Natural killer cell treated with Interleukin-12 subunit alpha and Interleukin-12 subunit beta and Interleukin-15 and Interleukin-18, amount 100 ng/mL, for 72 hours (primary cell): ENCODE results near the gene KCNE5. TPM values are rescaled to one million over a fixed set of nuclear protein-coding genes. Genes with fewer than 3 reads are reported as not detected.
"Not testable (repeated sequence)": the region's sequence is repeated elsewhere in the genome, so short reads cannot be mapped to it uniquely, and the experiment has no call there.

Experiments used
- ATAC-seq, 2 donors: fragments of 150-1000 bp; cut with Tn5 transposase in 1 of 2; sonication (Bioruptor Pico), chemical (Tn5 transposase) in 1 of 2; 2 replicates each; pipeline ENCODE4 v1.10.0; 2021
- DNase-seq: peaks from one replicate; pipeline ENCODE4 v3.0.0; 2022; ENCODE audit warnings: low spot score
- H3K27ac Mint-ChIP-seq, 2 donors: 1 replicate in 1 of 2; 2 replicates in 1 of 2; pipeline ENCODE4 v1.8.0; 2022; ENCODE audit warnings: mixed read lengths in 2 of 2, mild to moderate bottlenecking in 1 of 2, moderate library complexity in 1 of 2
- H3K27me3 Mint-ChIP-seq, 2 donors: 1 replicate in 1 of 2; 2 replicates in 1 of 2; pipeline ENCODE4 v1.8.0; 2022; ENCODE audit warnings: mixed read lengths in 2 of 2
- H3K36me3 Mint-ChIP-seq: one replicate; pipeline ENCODE4 v1.8.0; 2022; ENCODE audit warnings: mixed read lengths
- H3K4me1 Mint-ChIP-seq, 2 donors: 1 replicate in 1 of 2; 2 replicates in 1 of 2; pipeline ENCODE4 v1.8.0; 2022; ENCODE audit warnings: low read depth in 2 of 2, mixed read lengths in 2 of 2, mild to moderate bottlenecking in 1 of 2
- H3K4me3 Mint-ChIP-seq: one replicate; pipeline ENCODE4 v1.8.0; 2022; ENCODE audit warnings: mixed read lengths
- H3K9me3 Mint-ChIP-seq: 2 replicates; pipeline ENCODE4 v1.8.0; 2022; ENCODE audit warnings: mixed read lengths
- total RNA-seq, 2 donors: library from RNA; stranded (reverse); gene quantifications; one replicate each; pipeline ENCODE4 v1.2.3, GENCODE V29; 2022

Gene KCNE5
- total RNA-seq, 2 donors from 2014 or later = 0.83 to 1.1 TPM

GRCh38 chrX:109637477-109637876 lies 12.5 kb upstream of the KCNE5 start:
- peak overlapping the region in 1 of 2 donors; percentile 58 for H3K27ac Mint-ChIP-seq
- not testable (repeated sequence) for H3K9me3 Mint-ChIP-seq, ATAC-seq

DNA sequence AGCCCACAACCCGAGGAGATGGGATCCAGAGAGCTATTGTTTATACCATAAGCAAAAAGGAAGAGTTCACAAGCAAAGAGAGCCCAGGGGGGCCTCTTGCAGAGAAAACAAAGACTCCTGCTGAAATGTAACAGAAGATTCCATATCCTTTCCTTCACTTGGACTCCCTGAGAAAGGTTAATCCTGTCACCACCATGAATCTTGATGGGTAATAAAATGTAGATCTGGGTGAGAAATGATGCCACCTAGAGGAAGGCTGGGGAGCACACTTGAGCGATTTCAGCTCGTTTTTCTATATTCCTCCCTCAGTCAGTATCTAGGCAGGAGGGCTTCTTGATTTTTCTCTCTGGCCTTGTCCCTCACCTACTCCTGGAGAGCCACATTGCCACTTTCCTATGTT lies 10.2 kb upstream of the KCNE5 start:
- peaks cover 9 to 12% of the 10 kb centered on the region in 2 donors for H3K4me1 Mint-ChIP-seq
- H3K27ac Mint-ChIP-seq = no peak overlapping the region
- no peak overlapping the region for H3K4me3 Mint-ChIP-seq
- no peaks in the 10 kb centered on the region for H3K9me3 Mint-ChIP-seq
- DNase-seq = no peak
- no peak for ATAC-seq
- H3K36me3 Mint-ChIP-seq = peaks cover 10% of the 10 kb centered on the region
- peaks cover 0 to 3% of the 10 kb centered on the region in 2 donors for H3K27me3 Mint-ChIP-seq

More at GRCh38 chrX:109637477-109637876, 12.5 kb upstream of the KCNE5 start:
- not testable (repeated sequence) for H3K27me3 Mint-ChIP-seq, DNase-seq, H3K4me3 Mint-ChIP-seq, H3K36me3 Mint-ChIP-seq
- H3K4me1 Mint-ChIP-seq = peaks cover 9 to 12% of the 10 kb centered on the region in 2 donors

DNA sequence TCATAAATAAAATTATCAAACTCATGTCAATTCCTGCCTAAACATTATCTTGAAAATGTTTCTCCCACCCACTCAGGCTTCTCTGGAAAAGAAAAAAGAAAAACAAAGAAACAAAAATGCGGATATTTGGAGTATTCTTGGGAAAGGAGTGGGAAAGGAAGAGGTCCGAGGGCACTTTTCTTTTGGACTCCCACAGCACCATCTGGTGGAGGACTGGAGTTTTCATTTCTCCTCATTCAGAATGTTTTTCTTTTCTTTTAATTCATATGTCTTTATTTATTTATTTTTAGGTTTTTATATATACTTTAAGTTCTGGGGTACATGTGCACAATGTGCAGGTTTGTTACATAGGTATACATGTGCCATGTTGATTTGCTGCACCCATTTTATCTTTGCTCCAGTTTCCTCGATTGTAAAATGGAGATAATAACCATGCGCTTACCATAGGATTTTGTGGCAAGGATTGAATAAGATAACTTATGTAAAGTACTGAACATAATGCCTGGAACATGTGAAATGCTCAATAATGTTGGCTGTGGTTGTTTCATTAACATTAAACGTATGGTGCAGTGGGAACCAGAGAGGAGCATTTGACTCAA lies 8.0 kb upstream of the KCNE5 start:
- no peak for ATAC-seq
- H3K27me3 Mint-ChIP-seq = peaks cover 0 to 3% of the 10 kb centered on the region in 2 donors
- no peak overlapping the region for H3K27ac Mint-ChIP-seq
- H3K4me3 Mint-ChIP-seq = no peak overlapping the region
- H3K36me3 Mint-ChIP-seq = no peaks in the 10 kb centered on the region
- no peaks in the 10 kb centered on the region for H3K9me3 Mint-ChIP-seq
- no peak for DNase-seq
- peaks cover 1 to 6% of the 10 kb centered on the region in 2 donors for H3K4me1 Mint-ChIP-seq

GRCh38 chrX:109629310-109629709 lies 4.3 kb upstream of the KCNE5 start:
- no peak overlapping the region for H3K27ac Mint-ChIP-seq
- no peak overlapping the region for H3K4me3 Mint-ChIP-seq
- DNase-seq = no peak
- H3K36me3 Mint-ChIP-seq = no peaks in the 10 kb centered on the region
- peaks cover 0 to 3% of the 10 kb centered on the region in 2 donors for H3K27me3 Mint-ChIP-seq
- peaks cover 8 to 11% of the 10 kb centered on the region in 2 donors for H3K4me1 Mint-ChIP-seq
- ATAC-seq = no peak
- H3K9me3 Mint-ChIP-seq = no peaks in the 10 kb centered on the region

DNA sequence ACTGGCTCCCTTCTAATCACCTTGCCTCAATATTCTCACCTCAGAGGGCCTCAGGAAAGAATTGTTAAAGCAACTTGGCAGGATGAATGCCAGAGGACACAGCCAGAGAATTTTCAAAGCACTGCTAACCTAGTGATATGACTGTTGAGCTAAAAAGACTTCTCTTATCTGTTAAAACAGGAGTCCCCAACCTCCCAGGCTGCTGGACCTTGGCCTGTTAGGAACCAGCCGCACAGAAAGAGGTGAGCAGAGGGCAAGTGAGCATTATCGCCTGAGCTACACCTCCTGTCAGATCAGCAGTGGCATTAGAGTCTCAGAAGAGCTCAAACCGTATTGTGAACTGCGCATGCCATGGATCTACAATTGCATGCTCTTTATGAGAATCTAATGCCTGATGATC lies 1.7 kb upstream of the KCNE5 start:
- Mint-ChIP-seq H3K36me3 (no peaks in the 10 kb centered on the region), H3K4me3 (no peak overlapping the region), H3K27ac (no peak overlapping the region), H3K4me1 (peaks cover 11% of the 10 kb centered on the region in 2 donors), H3K9me3 (no peaks in the 10 kb centered on the region), H3K27me3 (peaks cover 0 to 8% of the 10 kb centered on the region in 2 donors)
- ATAC-seq (no peak), DNase-seq (no peak)

DNA sequence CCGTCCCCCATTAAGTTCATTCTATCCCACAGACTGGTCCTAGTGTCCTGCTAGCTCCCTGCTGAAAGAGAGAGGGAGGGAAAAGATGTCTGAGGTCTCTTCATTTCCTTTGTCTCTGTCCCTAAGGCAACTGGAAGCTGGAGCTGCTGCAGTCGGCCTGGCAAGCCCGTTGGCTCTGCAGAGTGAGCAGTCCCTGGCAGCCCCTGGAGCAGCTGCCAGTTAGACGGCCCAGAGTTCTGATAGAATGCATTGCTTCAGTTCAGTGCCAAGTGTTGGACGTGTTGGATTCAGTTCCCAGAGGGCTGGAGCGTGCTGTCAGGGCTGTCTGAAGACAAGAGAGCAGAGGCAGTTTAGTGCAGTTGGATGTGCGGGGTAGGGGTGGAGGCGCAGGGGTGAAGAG lies 975 bp downstream of the KCNE5 start:
- peaks cover 0 to 5% of the 10 kb centered on the region in 2 donors for H3K27me3 Mint-ChIP-seq
- no peak overlapping the region for H3K4me3 Mint-ChIP-seq
- no peaks in the 10 kb centered on the region for H3K9me3 Mint-ChIP-seq
- H3K27ac Mint-ChIP-seq = no peak overlapping the region
- H3K36me3 Mint-ChIP-seq = no peaks in the 10 kb centered on the region
- peaks cover 16 to 18% of the 10 kb centered on the region in 2 donors for H3K4me1 Mint-ChIP-seq
- DNase-seq = no peak
- ATAC-seq = no peak

DNA sequence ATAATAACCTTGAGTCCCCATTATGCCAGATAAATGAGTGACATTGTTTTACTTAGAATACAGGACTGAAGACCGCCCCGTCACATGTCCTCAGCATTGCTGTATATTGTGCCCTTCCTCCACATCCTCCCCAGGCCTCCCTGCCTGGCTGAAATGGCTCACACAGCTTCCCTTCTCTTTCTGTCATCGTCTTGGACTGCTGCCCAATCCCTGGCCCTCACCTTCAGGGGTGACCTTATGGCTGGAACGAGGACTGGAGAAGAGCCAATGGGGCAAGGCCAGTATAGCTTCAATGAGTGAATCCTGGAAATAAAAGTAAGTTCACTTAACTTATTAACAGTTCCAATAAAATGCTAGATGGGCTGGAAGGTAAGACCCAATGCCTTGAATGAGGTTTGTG lies 2.7 kb downstream of the KCNE5 start:
- Mint-ChIP-seq H3K27ac (no peak overlapping the region), H3K4me1 (peaks cover 5 to 13% of the 10 kb centered on the region in 2 donors), H3K36me3 (no peaks in the 10 kb centered on the region), H3K27me3 (peaks cover 0 to 5% of the 10 kb centered on the region in 2 donors), H3K9me3 (no peaks in the 10 kb centered on the region), H3K4me3 (no peak overlapping the region)
- DNase-seq = no peak
- ATAC-seq = no peak

GRCh38 chrX:109619771-109620170 lies 5.2 kb downstream of the KCNE5 start:
- H3K9me3 Mint-ChIP-seq = no peaks in the 10 kb centered on the region
- no peak for DNase-seq
- H3K4me3 Mint-ChIP-seq = no peak overlapping the region
- ATAC-seq = peak in 1 of 2 donors; percentile 46
- no peaks in the 10 kb centered on the region for H3K36me3 Mint-ChIP-seq
- H3K27me3 Mint-ChIP-seq = peaks cover 0 to 5% of the 10 kb centered on the region in 2 donors
- H3K4me1 Mint-ChIP-seq = peaks cover 5 to 10% of the 10 kb centered on the region in 2 donors
- no peak overlapping the region for H3K27ac Mint-ChIP-seq

GRCh38 chrX:109614951-109615350 lies 10.0 kb downstream of the KCNE5 start:
- ATAC-seq = no peak
- H3K9me3 Mint-ChIP-seq = no peaks in the 10 kb centered on the region
- no peak overlapping the region for H3K4me3 Mint-ChIP-seq
- no peaks in the 10 kb centered on the region for H3K36me3 Mint-ChIP-seq
- peaks cover 0 to 2% of the 10 kb centered on the region in 2 donors for H3K4me1 Mint-ChIP-seq
- H3K27ac Mint-ChIP-seq = no peak overlapping the region
- H3K27me3 Mint-ChIP-seq = no peaks in the 10 kb centered on the region
- no peak for DNase-seq

DNA sequence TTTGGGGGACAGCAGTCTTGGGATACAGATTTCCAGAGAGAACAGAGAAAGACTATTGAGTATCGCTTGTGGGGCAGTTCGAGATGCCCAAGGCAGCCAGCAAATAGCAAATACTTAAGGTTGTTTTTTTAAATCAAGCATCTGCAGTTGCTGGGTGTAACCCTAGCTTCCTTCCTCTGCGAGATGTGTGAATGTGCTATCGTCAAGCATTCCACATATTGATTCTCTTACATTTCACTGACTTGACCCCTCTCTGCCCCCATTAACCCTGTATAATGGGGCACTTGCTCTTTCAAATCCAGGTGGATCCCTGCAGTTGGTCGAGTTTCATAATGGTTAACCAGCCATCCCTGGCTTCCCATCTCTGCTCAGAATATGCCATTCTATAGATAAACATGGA lies 23.5 kb downstream of the KCNE5 start:
- peaks cover 13% of the 10 kb centered on the region for H3K36me3 Mint-ChIP-seq
- peaks cover 7% of the 10 kb centered on the region for H3K9me3 Mint-ChIP-seq
- peaks cover 7 to 21% of the 10 kb centered on the region in 2 donors for H3K4me1 Mint-ChIP-seq
- ATAC-seq = no peak
- peak overlapping the region; percentile 57 for H3K4me3 Mint-ChIP-seq
- no peak overlapping the region for H3K27ac Mint-ChIP-seq
- DNase-seq = no peak
- peaks cover 0 to 21% of the 10 kb centered on the region in 2 donors for H3K27me3 Mint-ChIP-seq

GRCh38 chrX:109600237-109600651 lies 24.7 kb downstream of the KCNE5 start:
- Mint-ChIP-seq H3K36me3 (peaks cover under 1% of the 10 kb centered on the region), H3K27ac (no peak overlapping the region), H3K27me3 (peaks cover 0 to 13% of the 10 kb centered on the region in 2 donors), H3K4me3 (peak overlapping the region; percentile 61), H3K9me3 (no peaks in the 10 kb centered on the region), H3K4me1 (peaks cover 7 to 21% of the 10 kb centered on the region in 2 donors)
- ATAC-seq (peak in 1 of 2 donors; percentile 56), DNase-seq (no peak)

DNA sequence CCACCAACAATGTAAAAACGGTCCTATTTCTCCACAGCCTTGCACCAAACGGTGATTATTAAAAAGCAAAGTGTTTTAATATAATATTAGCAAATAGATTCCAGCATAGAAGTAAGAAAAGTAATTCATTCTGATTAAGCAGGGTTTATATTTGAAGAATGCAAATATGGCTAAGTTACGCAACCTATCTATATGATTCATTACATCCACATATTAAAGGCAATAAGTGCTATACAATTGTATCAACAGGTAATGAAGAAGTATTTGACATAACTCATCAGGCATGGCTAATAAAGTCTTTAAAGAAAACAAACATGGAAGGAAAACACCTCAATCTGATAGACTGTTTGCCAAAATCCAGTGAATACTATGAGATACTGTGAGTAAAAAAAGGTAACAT lies 29.0 kb downstream of the KCNE5 start:
- Mint-ChIP-seq H3K4me3 (no peak overlapping the region), H3K36me3 (no peaks in the 10 kb centered on the region), H3K27me3 (peaks cover 0 to 3% of the 10 kb centered on the region in 2 donors), H3K4me1 (peaks cover 6 to 7% of the 10 kb centered on the region in 2 donors), H3K27ac (no peak overlapping the region), H3K9me3 (no peaks in the 10 kb centered on the region)
- DNase-seq (no peak), ATAC-seq (no peak)

- H3K36me3 Mint-ChIP-seq = no peaks in the 10 kb centered on the region
- no peak overlapping the region for H3K27ac Mint-ChIP-seq
- no peaks in the 10 kb centered on the region for H3K9me3 Mint-ChIP-seq
- DNase-seq (no peak), ATAC-seq (no peak)
- H3K4me1 Mint-ChIP-seq = peaks cover 0 to 3% of the 10 kb centered on the region in 2 donors
- H3K4me3 Mint-ChIP-seq = no peak overlapping the region
- H3K27me3 Mint-ChIP-seq = peaks cover 0 to 10% of the 10 kb centered on the region in 2 donors
Observed at GRCh38 chrX:109590176-109590575, 34.8 kb downstream of the KCNE5 start.

- Mint-ChIP-seq H3K27me3 (peaks cover 0 to 14% of the 10 kb centered on the region in 2 donors), H3K27ac (no peak overlapping the region), H3K4me3 (no peak overlapping the region), H3K4me1 (peaks cover 0 to 3% of the 10 kb centered on the region in 2 donors), H3K9me3 (no peaks in the 10 kb centered on the region), H3K36me3 (no peaks in the 10 kb centered on the region)
- ATAC-seq (peak in 1 of 2 donors; percentile 52), DNase-seq (no peak)
Observed at GRCh38 chrX:109585488-109585887, 39.5 kb downstream of the KCNE5 start.

- Mint-ChIP-seq H3K27me3 (peaks cover 0 to 11% of the 10 kb centered on the region in 2 donors), H3K36me3 (no peaks in the 10 kb centered on the region), H3K4me3 (no peak overlapping the region), H3K27ac (no peak overlapping the region), H3K4me1 (no peaks in the 10 kb centered on the region), H3K9me3 (no peaks in the 10 kb centered on the region)
- ATAC-seq = no peak
- DNase-seq = no peak
Observed at GRCh38 chrX:109578916-109579315, 46.1 kb downstream of the KCNE5 start.
